K562 (cell line): Measurements from ENCODE around the gene FSTL4. TPM values are rescaled to one million over a fixed set of nuclear protein-coding genes. Genes with fewer than 3 reads are reported as not detected.

Source experiments
- AFF4 ChIP-seq: sonication (generic); formaldehyde crosslinking; IDR thresholded peaks from 2 replicates; pipeline ENCODE4 v1.8.0; 2023; ENCODE audit warnings: mild to moderate bottlenecking, missing genetic modification reagents
- CREM ChIP-seq: IDR thresholded peaks from 2 replicates; pipeline ENCODE4 v1.6.1; 2014; ENCODE audit warnings: antibody characterized with exemption, low read depth
- EHMT2 ChIP-seq: fragments of 450-650 bp; IDR thresholded peaks from 2 replicates; pipeline ENCODE4 v1.6.1; 2018; ENCODE audit warnings: antibody characterized with exemption
- FOXK2 ChIP-seq, 2 experiments: fragments of 450-650 bp; IDR thresholded peaks in 1 of 2; conservative IDR thresholded peaks in 1 of 2; 2 replicates each; pipeline ENCODE4 v1.6.1; 2016; ENCODE audit warnings: low read depth in 2 of 2, mild to moderate bottlenecking in 1 of 2
- ID3 ChIP-seq, 2 experiments: fragments of 250-450 bp in 1 of 2; fragments of 450-650 bp in 1 of 2; sonication (Bioruptor Pico) in 1 of 2; IDR thresholded peaks; 2 replicates each; pipeline versions ENCODE4 v1.6.1 to v1.8.0; 2016 to 2021; ENCODE audit warnings: mild to moderate bottlenecking in 2 of 2, moderate library complexity in 2 of 2, missing compliant biosample characterization in 1 of 2, missing genetic modification characterization in 1 of 2
- NEUROD1 ChIP-seq: fragments of 150-350 bp; IDR thresholded peaks from 2 replicates; pipeline ENCODE4 v1.6.1; 2014; ENCODE audit warnings: borderline replicate concordance, low read length, low read depth; ENCODE audit not compliant: partially characterized antibody
- NFE2 ChIP-seq: IDR thresholded peaks from 2 replicates; pipeline ENCODE4 v1.6.1; 2014; ENCODE audit warnings: antibody characterized with exemption, low read depth
- NFIX ChIP-seq: fragments of 250-450 bp; sonication (Bioruptor Pico); IDR thresholded peaks from 2 replicates; pipeline ENCODE4 v1.4.0; 2020; ENCODE audit warnings: low read depth, mild to moderate bottlenecking, moderate library complexity
- NR2C1 ChIP-seq, 2 experiments: fragments of 450-650 bp; IDR thresholded peaks; 2 replicates each; pipeline ENCODE4 v1.6.1; 2017; ENCODE audit warnings: mild to moderate bottlenecking in 2 of 2, antibody characterized with exemption in 1 of 2, inconsistent platforms in 1 of 2, missing compliant biosample characterization in 1 of 2, missing genetic modification characterization in 1 of 2
- RBM34 ChIP-seq: fragments of 200-400 bp; formaldehyde crosslinking; IDR thresholded peaks from 2 replicates; pipeline ENCODE4 v1.6.1; 2018; ENCODE audit warnings: low read length, borderline replicate concordance; ENCODE audit not compliant: insufficient read depth
- RCOR1 ChIP-seq, 2 experiments: IDR thresholded peaks; 2 replicates each; pipeline ENCODE4 v1.6.1; 2012; ENCODE audit warnings: low read depth in 2 of 2, low read length in 2 of 2, borderline replicate concordance in 1 of 2, improper control_type of control experiment in 1 of 2
- SMARCA4 ChIP-seq: fragments of 450-650 bp; IDR thresholded peaks from 2 replicates; pipeline ENCODE4 v1.6.1; 2016
- SMARCA5 ChIP-seq: fragments of 450-650 bp; IDR thresholded peaks from 2 replicates; pipeline ENCODE4 v1.6.1; 2016
- TEAD1 ChIP-seq, 2 experiments: fragments of 450-650 bp in 1 of 2; sonication (generic) in 1 of 2; formaldehyde crosslinking; IDR thresholded peaks; 2 replicates each; pipeline versions ENCODE4 v1.4.0 to v1.8.0; 2020 to 2022; ENCODE audit warnings: mild to moderate bottlenecking in 2 of 2, missing genetic modification reagents in 1 of 2
- TEAD4 ChIP-seq, 2 experiments: sonication (generic) in 1 of 2; formaldehyde crosslinking in 1 of 2; IDR thresholded peaks; 2 replicates each; pipeline versions ENCODE4 v1.6.1 to v1.8.0; 2012 to 2022; ENCODE audit warnings: borderline replicate concordance in 1 of 2, inconsistent platforms in 1 of 2, low read length in 1 of 2, mild to moderate bottlenecking in 1 of 2, missing genetic modification reagents in 1 of 2
- THRAP3 ChIP-seq: fragments of 450-650 bp; IDR thresholded peaks from 2 replicates; pipeline ENCODE4 v1.6.1; 2016; ENCODE audit warnings: mild to moderate bottlenecking, inconsistent platforms, borderline replicate concordance
- TOE1 ChIP-seq, 2 experiments: fragments of 450-650 bp in 1 of 2; sonication (generic) in 1 of 2; formaldehyde crosslinking in 1 of 2; IDR thresholded peaks; 2 replicates each; pipeline versions ENCODE4 v1.7.1 to v1.8.0; 2016 to 2022; ENCODE audit warnings: borderline replicate concordance in 2 of 2, mild to moderate bottlenecking in 2 of 2, antibody characterized with exemption in 1 of 2, inconsistent platforms in 1 of 2, low read depth in 1 of 2, missing genetic modification reagents in 1 of 2, moderate library complexity in 1 of 2
- YY1 ChIP-seq, 3 experiments: IDR thresholded peaks; 2 replicates each; pipeline ENCODE4 v1.6.1; 2011; ENCODE audit warnings: low read length in 2 of 3, mild to moderate bottlenecking in 2 of 3, moderate library complexity in 2 of 3, borderline replicate concordance in 1 of 3, control low read depth in 1 of 3, low read depth in 1 of 3; ENCODE audit not compliant: insufficient read depth in 3 of 3, insufficient replicate concordance in 2 of 3, control insufficient read depth in 1 of 3, insufficient read length in 1 of 3; ENCODE audit errors: extremely low read depth in 1 of 3
- ZFP36 ChIP-seq: fragments of 150-350 bp; IDR thresholded peaks from 2 replicates; pipeline ENCODE4 v1.6.1; 2018; ENCODE audit warnings: low read length, low read depth; ENCODE audit not compliant: partially characterized antibody
- polyA plus RNA-seq, 8 experiments: library from polyadenylated mRNA; depleted of rRNA in 4 of 8; stranded (reverse) in 5 of 8; unstranded in 3 of 8; fragments of >200 nt; fragmentation: Nextera tagmentation in 2 of 8; fragmentation: Illumina TruSeq in 1 of 8; extraction: Ambion mirVana in 2 of 8; extraction: Trizol in 1 of 8; gene quantifications; 2 replicates each; pipeline versions ENCODE4 v1.2.1 to v1.2.3, GENCODE V29; 2011 to 2014; ENCODE audit warnings: inconsistent platforms in 1 of 8, missing spikeins in 1 of 8
- total RNA-seq, 7 experiments: library from RNA; depleted of rRNA in 6 of 7; stranded (reverse); fragments of >200 nt in 6 of 7; fragmentation: Illumina TruSeq in 2 of 7; extraction: Trizol in 2 of 7; gene quantifications; 2 replicates each; pipeline versions ENCODE4 v1.2.1 to v1.2.3, GENCODE V29; 2011 to 2021; ENCODE audit warnings: low replicate concordance in 1 of 7
- TF ChIP-seq, protein P1 (sequence below): sonication (generic); formaldehyde crosslinking; IDR thresholded peaks from 2 replicates; pipeline ENCODE4 v1.9.0; 2022; ENCODE audit warnings: mild to moderate bottlenecking, missing genetic modification reagents

Gene FSTL4
- total and polyA plus RNA-seq, 9 of the 15 experiments (the other 6 are each of a cell fraction or from before 2014, with no cell fraction given), result 0.08 to 0.18 (median 0.10) TPM; not detected in 5

- TF ChIP-seq AFF4 (CRISPR knock-in tag) (0 out of 2 replicates have a peak, but pooled peaks have one; percentile 9), RBM34 (no peak), FOXK2 (conservative IDR thresholded peaks at IDR 0.05 in 1 of 2, IDR thresholded peaks at IDR 0.05 in 1 of 2; ENCODE audit: low read depth in 2 of 2) (0 out of 4 replicates have a peak, but pooled peaks of 1 of the 2 experiments have one; percentile 58), RCOR1 (IDR thresholded peaks at IDR 0.05; ENCODE audit: borderline replicate concordance in 1 of 2, low read depth in 2 of 2, low read length in 2 of 2) (peak; percentile 60 to 95; a peak in 2 of 4 replicates), SMARCA5 (no peak; the same call in 1 of the 2 replicates), ID3 (CRISPR knock-in tag; IDR thresholded peaks at IDR 0.05) (no peak), ID3 (tag; IDR thresholded peaks at IDR 0.05) (no peak), NFIX (no peak), TEAD1 (CRISPR knock-in tag; IDR thresholded peaks at IDR 0.05) (peak; percentile 56 to 66), NEUROD1 (peak; percentile 84), EHMT2 (peak; percentile 86), ZFP36 (peak; percentile 27), TOE1 (IDR thresholded peaks at IDR 0.05; ENCODE audit: borderline replicate concordance) (peak; percentile 81), TOE1 (CRISPR knock-in tag; IDR thresholded peaks at IDR 0.05; ENCODE audit: borderline replicate concordance, low read depth) (no peak), TEAD4 (IDR thresholded peaks at IDR 0.05; ENCODE audit: low read length) (peak; percentile 77), TEAD4 (CRISPR knock-in tag; IDR thresholded peaks at IDR 0.05; ENCODE audit: borderline replicate concordance) (no peak), SMARCA4 (peak; percentile 100), THRAP3 (no peak), NR2C1 (IDR thresholded peaks at IDR 0.05) (no peak), NR2C1 (tag; IDR thresholded peaks at IDR 0.05) (0 out of 2 replicates have a peak, but pooled peaks have one; percentile 5), CREM (peak; percentile 90), NFE2 (peak; percentile 99), YY1 (IDR thresholded peaks at IDR 0.05; ENCODE audit: borderline replicate concordance in 1 of 3, control insufficient read depth in 1 of 3, extremely low read depth in 1 of 3, insufficient read depth in 3 of 3, insufficient read length in 1 of 3, insufficient replicate concordance in 2 of 3, low read depth in 1 of 3, low read length in 2 of 3) (peak in 1 of 3 experiments; percentile 32)
- TF ChIP-seq, protein P1, sequence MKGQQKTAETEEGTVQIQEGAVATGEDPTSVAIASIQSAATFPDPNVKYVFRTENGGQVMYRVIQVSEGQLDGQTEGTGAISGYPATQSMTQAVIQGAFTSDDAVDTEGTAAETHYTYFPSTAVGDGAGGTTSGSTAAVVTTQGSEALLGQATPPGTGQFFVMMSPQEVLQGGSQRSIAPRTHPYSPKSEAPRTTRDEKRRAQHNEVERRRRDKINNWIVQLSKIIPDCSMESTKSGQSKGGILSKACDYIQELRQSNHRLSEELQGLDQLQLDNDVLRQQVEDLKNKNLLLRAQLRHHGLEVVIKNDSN, result peak; percentile 85
Observed at GRCh38 chr5:133240425-133241091, 371.8 kb downstream of the FSTL4 start (continued).
